ENCODE measurements around the gene LEKR1.
A peak's percentile ranks its signal among the peaks of the same experiment; 100 is the strongest.

The LEKR1 gene

DNA sequence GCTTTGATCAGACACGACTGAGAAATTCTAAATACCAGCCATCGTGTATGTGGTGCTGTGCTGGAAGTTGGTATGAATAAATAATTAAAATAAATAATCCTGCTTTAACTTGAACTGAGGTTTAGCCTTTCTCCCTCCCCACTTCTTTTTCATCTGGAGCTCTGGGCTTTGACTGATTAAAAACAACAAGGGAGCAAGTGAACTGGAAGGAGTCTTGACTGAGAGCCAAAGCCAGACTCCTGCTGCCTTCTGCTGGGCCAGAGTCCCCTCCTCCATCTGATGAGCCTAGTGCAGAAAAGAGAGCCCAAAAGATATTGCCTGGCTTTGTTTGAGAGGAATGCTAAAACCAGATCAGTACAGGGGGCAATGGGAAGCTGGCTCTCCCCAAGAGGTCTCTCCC lies 237.8 kb downstream of the LEKR1 start:
- no peak for DNase-seq

DNA sequence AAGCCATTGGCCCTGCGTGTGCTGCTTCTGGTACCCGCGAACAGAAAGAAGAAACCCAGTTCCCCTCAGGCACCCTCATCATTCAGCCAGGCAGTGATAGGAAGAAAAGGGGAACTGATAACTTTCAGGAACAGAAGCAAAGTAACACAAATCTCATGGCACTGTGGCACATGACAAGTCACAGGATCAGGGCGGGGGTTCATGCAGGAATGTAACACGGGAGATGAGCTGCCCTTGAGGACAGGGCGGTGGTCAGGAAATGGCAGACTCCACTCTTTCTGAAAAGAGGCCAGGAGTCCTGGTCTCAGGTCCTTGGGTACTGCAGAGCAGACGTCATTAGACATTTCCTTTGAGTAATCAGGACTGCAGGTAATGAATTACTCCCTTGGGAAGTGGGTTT lies 238.2 kb downstream of the LEKR1 start:
- no peak for DNase-seq

DNA sequence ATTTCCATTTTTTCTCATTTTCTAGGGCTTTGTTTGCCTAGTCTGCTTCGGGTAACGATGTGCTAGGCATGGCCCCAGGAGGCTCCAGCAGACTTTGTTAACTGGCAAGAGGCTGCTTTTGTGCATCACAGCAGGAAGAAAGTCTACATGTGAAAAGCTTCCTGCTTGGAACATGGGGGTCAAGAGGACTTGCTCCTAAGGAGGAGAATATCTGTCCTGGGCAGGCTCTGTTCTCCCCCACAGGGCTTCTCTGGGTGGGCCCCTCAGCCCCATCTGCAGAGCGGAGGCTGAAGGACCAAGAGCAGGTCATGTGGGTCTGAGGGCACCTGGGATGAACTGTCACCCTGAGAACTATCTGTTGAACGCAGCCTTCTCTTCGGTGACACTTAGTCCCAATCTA lies 239.0 kb downstream of the LEKR1 start:
- no peak for DNase-seq

DNA sequence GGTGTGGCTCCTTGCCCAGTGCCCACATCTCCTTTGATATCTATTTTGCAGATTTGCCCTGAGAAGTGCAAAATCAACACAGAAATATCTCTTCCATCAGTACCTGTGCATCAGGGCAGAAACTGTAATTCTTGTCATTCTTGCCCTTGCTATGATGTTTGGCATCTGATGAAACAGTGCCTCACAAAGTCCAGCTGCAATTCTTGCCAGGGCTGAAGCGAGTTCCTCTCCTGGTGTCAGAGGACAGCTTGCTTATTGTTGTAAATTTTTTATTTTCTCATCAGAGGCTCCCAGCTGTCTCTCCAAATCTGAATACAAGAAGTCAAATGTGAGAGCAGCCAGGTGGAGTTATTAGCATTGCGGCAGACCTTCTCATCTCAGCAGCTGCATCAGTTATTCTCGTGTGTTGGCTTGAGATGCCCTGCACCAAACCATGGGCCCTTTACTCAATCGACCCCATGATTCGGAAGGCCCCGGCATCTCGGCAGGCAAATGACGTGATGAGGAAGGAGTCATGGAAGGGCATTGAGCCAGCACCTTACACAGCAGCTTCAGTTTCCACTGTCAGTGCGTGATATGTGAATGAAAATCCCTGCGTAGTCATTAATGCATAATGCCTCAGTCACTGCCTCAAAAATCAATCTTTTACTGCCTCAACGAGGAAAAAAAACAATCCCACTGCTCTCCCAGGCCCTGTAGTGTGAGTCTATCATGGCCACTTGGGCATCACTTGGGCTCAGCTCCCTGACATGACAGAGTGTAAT lies 240.4 kb downstream of the LEKR1 start:
- no peak for DNase-seq

DNA sequence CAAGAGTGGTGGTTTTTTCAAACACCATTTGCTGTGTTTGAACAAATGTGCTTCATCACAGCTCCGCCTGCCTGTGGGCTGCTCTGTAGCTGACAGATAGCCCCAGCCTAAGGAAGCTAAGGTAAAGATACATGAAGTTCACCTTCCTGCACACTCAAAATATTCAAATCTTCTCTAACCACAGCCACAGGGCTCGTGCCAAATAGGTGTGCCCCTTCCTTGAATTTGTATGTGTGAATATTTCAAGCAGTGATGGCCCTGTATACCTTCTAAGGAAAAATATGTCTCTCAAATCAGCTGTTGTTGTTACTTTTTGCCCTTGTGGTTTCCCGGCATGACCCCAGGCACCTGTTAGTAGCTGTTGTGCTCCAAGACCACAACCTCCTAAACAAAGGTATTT lies 241.0 kb downstream of the LEKR1 start:
- DNase-seq = peak; percentile 22 to 68

DNA sequence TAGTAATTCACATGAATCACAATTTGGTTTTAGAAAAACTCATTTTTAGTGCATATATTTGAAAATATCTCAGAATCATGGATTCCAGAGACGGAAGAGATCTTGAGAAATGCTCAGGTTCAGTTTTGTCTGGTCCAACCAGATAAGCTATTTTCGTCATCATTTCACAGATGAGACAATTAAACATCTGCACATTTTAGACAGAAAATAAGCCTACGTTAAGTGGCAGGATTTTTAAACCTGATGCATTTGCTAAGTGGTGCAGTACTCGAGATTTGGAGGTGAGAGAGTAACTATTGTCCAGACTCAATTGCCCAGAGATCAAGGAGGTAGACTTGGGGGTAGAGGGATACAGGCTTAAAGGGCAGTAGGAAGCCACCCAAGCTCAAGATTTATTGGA lies 243.3 kb downstream of the LEKR1 start:
- no peak for DNase-seq

DNA sequence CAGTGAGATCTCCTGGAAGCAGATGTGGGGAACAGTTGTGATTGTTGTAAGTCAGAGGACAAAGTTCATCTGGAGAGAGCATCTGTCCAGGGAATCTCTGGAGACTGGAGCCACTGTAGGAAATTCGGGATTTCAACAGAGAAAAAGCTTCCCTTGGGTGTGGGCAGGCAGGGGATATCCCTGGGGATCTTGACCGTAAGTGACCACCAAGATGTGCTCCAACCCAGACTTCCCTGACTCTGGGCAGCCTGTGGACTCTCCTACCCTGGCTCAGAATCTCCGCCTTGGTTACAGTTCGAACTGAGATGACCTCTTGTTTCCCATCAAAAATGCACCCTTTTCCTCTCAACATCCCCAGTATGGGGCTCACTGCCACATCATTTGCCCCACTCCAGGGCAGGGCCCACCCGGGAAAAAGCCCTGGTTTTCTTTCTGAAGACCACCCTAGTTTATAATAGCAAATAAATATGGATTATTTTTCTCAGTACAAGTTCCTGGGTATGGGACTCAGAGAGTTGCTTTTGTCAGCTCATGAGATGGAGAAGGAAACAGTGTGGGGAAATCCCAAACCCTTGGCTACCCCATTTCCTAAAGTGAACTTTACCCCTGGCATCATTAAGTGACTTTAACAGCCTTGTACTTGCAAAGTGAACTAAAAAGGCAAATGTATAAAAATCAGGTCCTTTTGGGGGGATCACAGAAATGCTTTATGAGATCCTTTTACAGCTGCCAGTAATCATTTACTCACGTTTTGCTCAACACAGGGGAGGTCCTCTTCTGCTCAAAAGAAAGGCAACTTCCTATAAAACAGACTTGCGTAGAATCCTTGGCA lies 243.9 kb downstream of the LEKR1 start:
- DNase-seq = no peak

DNA sequence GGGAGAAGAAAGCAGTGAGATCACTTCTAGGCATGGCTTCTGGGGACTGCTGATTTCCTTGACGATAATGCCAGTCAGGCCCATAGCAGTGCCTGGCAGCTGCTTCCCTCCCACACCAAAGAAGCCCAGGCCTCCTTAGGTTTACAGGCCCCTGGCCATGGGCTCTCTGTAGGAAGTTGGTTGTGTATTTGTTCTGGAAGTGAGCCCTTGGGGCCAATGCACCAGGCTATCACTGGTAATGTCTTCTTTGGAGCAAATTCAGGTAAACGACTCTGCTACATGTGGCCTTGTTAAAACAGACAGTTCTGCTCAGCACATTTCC lies 244.5 kb downstream of the LEKR1 start:
- DNase-seq = no peak

DNA sequence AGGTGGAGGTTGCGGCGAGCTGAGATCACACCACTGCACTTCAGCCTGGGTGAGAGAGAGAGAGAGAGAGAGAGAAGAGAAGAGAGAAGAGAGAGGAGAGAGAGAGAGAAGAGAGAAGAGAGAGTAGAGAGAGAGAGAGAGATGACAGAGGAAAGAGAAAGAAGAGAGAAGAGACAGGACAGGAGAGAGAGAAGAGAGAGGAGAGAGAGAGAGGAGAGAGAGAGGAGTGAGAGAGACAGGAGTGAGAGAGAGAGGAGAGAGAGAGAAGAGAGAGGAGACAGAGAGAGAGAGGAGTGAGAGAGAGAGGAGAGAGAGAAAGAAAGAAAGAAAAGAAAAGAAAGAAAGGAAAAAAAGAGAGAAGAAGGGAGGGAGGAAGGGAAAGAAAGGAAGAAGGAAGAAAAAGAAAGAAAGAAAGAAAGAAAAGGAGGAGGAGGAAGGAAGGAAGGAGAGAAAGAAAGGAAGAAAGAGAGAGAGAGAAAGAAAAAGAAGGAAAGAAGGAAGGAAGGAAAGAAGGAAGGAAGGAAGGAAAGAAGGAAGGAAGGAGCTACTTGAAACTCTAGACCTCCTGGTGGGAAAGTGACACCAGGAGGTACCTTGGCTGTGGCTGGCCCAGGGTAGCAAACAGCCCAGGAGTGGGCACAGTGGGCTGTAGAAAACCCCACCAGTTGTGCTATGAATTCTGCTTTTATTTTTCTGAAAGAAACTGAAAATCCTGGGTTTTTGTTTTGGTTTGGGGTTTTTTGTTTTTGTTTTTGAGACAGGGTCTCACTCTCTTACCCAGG lies 245.8 kb downstream of the LEKR1 start:
- DNase-seq = no peak

DNA sequence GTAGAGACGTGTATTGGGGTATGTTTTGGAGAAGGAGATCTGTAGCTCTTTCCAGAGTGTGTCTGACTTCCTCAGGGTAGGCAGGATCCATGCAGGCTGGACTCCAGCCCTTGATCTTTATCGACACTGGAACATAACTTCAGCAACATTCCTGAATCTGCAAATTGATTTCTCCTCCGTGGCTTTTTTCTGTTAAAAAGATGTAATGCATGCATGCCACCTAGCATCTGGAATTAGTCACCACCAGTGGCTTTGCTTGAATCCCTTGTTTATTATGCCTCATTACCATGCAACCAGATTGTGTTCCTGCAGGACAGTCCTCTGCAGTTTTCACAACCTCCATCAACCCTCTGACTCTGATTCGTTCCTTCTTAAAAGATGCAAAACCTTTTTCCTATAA lies 247.7 kb downstream of the LEKR1 start:
- DNase-seq = no peak

DNA sequence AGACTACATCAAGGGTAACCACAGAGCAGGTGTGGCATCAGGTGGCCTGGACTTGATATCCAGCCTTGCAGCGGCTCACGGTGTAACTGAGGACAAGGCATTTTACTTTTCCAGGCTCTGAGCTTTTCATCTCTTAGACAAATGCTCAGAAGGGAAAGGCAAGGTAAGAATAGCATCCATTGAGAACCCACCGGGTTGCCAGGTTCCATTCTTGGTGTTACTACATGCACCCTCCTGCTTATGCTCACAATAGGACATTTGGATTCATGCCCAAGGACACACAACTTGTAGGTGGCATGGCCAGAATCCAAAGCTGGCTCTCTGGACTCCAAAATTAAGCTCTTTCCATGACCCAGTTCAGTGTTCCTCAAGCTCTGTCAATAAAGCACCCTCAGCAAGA lies 248.3 kb downstream of the LEKR1 start:
- no peak for DNase-seq

DNA sequence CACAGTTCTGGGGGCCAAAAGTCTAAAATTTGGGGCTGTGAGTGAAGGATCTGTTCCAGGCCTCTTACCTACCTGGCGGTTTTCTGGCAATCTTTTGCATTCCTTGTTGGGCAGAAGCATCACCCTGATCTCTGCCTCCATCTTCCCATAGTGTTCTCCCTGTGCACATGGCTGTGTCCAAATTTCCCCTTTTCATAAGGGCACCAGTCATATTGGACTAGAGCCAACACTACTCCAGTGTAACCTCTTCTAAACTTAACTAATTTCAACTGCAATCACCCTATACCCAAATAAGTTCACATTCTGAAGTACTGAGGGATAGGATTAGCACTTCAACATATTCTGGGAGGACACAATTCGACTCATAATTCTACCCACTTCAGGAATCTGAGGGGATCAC lies 248.8 kb downstream of the LEKR1 start:
- DNase-seq = no peak

DNA sequence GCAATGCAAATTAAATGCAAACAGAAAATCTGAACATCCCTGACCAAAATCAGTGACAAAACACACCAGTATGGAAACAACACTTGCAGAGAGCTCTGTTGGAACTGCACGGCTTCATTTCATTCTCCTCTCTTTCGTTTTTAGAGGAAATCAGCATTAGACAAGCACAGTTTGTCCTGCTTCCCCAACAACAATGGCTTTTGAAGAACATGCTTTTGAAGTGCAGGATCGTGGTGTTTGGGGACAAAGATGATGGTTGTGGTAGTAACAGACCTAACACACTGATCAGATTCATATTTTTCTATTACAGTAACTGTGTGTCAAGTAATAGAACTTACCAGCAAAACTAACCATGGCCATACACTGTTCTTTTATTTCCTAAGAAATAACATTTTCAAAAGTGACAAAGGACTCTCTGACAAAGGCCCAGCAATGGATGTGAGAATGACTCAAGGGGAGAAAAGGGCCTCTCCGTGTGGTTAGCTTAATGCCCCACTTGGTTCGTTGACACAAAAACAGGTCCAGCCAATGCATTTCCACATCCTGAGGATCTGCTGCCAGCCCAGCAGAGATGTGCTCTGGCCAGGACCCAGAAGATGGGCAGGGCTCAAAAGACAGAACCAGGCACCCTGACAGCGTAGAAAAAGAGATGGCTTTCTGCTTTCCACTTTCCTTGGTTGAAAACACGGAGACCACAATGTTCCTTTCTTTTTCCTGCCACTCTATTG lies 249.7 kb downstream of the LEKR1 start:
- DNase-seq = no peak

DNA sequence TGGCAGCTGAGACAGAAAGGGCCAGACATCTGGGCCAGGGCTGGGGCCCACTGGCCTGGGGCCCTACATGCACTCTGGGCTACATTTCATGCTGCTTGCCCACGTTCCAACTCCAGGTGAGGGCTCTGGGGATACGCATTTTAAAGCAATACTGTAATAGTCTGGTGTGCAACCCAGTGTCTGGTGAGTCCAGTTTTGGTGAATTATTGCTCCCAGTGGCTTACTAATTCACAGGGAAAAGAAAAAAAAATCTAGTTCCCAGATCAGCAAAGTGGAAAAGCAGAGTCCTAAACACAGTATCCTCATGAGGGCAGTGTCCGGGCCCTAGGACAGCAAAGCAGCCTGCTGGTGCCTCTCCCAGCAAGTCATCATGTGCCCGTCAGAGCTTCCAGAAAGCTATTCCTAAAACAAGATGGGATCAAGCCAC lies 251.4 kb downstream of the LEKR1 start:
- no peak for DNase-seq

DNA sequence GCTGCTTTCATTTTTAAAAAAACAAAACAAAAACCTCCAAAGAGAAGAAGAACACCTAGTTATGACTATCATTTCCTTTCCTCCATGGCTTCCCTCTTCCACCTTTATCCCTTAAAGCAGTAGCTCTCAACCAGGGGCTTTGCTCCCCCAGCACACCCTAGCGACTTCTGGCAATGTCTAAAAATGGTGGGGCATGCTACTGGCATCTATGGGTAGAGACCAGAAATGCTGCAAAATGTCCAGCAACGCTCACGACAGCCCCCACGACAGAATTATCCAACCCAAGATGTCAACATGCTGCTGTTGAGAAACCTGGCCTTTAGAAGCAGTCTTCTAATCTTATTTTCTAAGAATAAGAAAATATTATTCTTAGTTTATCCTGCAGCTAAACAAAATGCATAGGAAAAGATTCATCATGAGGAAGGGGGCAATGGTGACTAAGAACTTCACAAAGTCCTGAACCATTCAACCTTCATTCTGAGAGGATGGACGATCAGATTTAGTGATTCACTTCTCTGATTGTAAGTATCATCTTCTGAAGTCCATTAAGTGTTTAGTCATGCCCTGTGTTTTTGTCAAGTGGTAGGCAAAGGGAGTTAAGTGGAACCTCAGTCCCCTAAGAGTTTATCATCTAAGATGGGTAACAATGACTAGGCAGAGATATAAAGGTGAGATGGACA lies 252.1 kb downstream of the LEKR1 start:
- DNase-seq = no peak

DNA sequence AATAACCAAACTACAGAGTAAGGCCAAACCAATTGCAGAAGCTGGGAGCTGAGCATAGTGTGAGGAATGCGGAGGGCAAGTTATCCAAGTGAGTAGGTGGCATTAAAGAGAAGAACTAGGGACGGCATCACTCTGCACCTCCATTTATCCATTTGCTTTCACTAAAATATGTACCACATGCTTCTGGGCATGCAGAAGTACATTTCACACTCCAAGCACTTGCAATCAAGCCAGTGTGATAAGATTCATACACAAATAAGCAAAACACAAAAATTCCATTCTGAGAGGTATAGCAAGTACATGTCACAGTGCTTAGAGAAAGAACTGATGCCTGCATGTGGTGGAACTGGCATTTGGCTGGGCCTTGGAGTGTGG lies 252.6 kb downstream of the LEKR1 start:
- DNase-seq = no peak

DNA sequence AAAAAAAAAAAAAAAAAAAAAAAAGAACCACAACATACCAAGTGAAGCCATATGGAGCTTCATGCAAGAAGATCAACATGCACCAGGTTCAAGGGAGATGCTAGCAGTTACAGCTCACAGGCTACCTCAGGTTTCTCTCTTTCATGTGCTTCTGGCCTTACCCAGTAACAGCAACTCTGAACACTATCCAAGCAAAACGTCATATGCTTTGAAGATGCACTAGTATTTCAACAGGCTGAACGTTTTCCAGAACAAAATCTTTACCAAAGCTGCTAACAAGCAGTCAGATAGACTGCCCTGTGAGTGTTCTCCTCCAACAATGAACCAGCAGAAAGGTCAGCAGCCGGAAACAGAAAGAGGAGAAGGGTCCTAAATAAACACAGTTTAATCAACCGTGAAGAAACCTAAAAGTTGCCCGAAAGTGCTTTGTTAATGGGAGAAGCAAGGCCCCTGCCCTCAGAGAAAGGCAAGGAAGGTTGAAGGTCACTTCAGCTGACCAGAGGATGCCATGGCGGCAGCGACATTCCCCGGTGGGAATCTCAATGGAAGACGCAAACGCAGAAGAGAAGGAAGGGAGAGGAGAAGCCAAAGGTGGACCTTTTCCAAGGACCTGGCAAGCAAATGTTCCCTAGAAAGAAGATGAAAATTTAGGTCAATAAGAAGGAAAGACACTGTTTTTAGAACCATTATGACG lies 253.7 kb downstream of the LEKR1 start:
- DNase-seq = no peak

DNA sequence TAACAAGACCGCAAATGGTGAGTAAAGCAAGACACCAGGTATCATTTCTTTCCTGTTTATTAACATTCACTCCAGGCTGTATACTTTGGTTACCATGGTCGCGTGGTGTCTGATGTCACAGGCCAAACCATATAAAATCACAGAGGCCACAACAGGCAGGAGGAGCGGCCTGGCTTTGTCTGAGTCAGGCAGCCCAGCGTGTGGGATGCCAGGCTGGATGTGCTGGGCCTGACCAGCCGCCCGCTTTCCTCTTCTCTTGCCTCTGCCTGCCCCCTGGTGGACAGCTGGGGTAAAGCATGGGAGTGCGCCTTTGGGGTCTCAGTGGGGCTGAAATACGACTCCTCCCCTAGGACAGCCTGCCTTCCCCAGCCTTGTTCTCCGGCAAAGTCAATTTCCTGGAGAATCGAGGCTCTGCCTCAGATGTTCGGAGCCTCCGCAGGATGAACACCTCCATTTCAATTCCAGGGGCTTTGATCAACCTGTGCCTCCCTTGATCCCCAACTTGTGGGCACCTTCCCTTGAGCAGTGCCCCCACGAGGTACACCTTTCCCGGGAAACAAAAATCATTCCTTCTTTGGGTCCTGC lies 255.6 kb downstream of the LEKR1 start:
- DNase-seq = peak; percentile 81 to 87

DNA sequence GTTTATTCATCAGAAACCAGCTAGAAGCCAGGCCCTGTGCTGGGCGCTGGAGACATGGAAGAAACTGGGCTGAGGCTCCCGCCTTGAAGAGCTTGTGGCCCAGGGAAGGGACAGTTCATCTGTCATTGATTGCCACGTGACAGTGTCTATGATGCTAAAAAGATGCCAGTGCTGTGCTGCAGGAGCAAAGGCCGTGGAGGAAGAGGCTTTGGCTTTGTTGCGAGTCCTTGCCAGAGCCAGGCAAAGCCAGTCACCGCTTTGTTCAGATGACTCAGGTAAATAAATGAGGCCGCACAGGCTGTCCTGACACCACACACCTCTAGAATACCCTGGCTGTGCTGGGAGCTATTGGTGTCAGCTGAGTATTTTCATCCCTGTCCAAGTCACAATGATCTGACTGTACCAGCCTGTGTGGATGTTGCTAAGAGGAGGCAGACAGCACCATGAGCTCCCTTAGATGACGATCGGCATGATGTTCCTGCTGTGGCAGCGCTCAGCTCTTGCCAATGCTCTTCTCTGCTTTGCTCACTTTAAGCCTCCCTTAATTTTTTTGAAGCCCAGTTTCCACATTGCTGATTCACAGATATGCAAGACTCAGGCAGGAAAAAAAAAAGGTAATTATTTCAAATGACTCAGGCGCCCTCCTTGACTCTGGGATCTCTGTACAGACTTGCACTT lies 256.3 kb downstream of the LEKR1 start:
- no peak for DNase-seq

DNA sequence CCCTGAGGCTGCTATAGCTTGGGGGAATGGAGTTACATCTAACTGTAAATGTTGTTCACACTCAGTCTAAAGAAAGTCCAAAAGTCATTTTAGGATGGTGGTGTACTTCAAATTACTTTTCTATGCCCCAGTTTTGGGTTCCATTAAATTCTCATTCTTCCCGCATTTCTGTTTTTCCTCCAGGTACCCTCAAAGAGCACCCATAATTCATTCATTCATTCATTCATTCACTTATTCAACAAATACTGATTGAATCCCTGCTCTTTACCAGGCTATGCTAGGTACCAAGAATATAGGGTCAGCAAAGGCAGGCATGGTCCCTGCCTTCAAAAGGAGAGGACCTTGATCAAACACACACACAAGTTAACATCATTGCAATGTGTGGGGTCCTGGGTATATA lies 257.7 kb downstream of the LEKR1 start:
- no peak for DNase-seq
